Stimulated activated CD4-positive, alpha-beta T cell treated with anti-CD3 and anti-CD28 coated beads, Interleukin-1b, Interleukin-23, amount 100 ng/mL, for 48 hours (primary cell): ENCODE data around the gene SUGCT.
"Not testable (repeated sequence)": the region's sequence is repeated elsewhere in the genome, so short reads cannot be mapped to it uniquely, and the experiment has no call there.

Source experiments
- DNase-seq: peaks from one replicate; pipeline ENCODE4 v3.0.0-alpha.2; 2020

Gene SUGCT

GRCh38 chr7:40595129-40595528 is 460.3 kb downstream of the SUGCT start:
- DNase-seq = no peak

GRCh38 chr7:40595832-40596231 is 461.0 kb downstream of the SUGCT start:
- DNase-seq = no peak

- no peak for DNase-seq
These were observed 462.7 kb downstream of the SUGCT start for GRCh38 chr7:40597517-40597916.

GRCh38 chr7:40598915-40599314 is 464.1 kb downstream of the SUGCT start:
- DNase-seq = no peak

GRCh38 chr7:40599836-40600235 is 465.0 kb downstream of the SUGCT start:
- DNase-seq = no peak

- DNase-seq = not testable (repeated sequence)
These were observed 467.5 kb downstream of the SUGCT start for GRCh38 chr7:40602351-40602750.

- peak; percentile 8 for DNase-seq
These were observed 470.0 kb downstream of the SUGCT start for GRCh38 chr7:40604601-40605438.

GRCh38 chr7:40608321-40609075 is 473.7 kb downstream of the SUGCT start:
- DNase-seq = no peak

GRCh38 chr7:40610461-40610860 is 475.7 kb downstream of the SUGCT start:
- no peak for DNase-seq

- DNase-seq = no peak
These were observed 476.5 kb downstream of the SUGCT start for GRCh38 chr7:40611095-40611871.

- DNase-seq = no peak
These were observed 477.5 kb downstream of the SUGCT start for GRCh38 chr7:40612298-40612697.

GRCh38 chr7:40619647-40620046 is 484.8 kb downstream of the SUGCT start:
- DNase-seq = no peak

GRCh38 chr7:40621592-40621998 is 486.8 kb downstream of the SUGCT start:
- DNase-seq = no peak

- no peak for DNase-seq
These were observed 488.2 kb downstream of the SUGCT start for GRCh38 chr7:40622941-40623501.

- DNase-seq = no peak
These were observed 489.1 kb downstream of the SUGCT start for GRCh38 chr7:40623863-40624262.

GRCh38 chr7:40627361-40627760 is 492.6 kb downstream of the SUGCT start:
- not testable (repeated sequence) for DNase-seq

- DNase-seq = no peak
These were observed 495.1 kb downstream of the SUGCT start for GRCh38 chr7:40629891-40630290.

GRCh38 chr7:40634118-40634517 is 499.3 kb downstream of the SUGCT start:
- no peak for DNase-seq

GRCh38 chr7:40638545-40639320 is 503.9 kb downstream of the SUGCT start:
- DNase-seq = no peak

- no peak for DNase-seq
These were observed 505.8 kb downstream of the SUGCT start for GRCh38 chr7:40640566-40640965.

- DNase-seq = no peak
These were observed 506.9 kb downstream of the SUGCT start for GRCh38 chr7:40641701-40642100.

GRCh38 chr7:40643664-40644063 is 508.9 kb downstream of the SUGCT start:
- no peak for DNase-seq
